Mucosa of stomach (tissue), 1 donor: Measurements from ENCODE around the gene MAPK1.
"Not testable (repeated sequence)": the region's sequence is repeated elsewhere in the genome, so short reads cannot be mapped to it uniquely, and the experiment has no call there.

Source experiments
- H3K27me3 ChIP-seq: one replicate; pipeline ENCODE4 v1.7.0; 2013; ENCODE audit warnings: mild to moderate bottlenecking, low read length; ENCODE audit not compliant: control insufficient read depth, insufficient read depth
- H3K36me3 ChIP-seq: one replicate; pipeline ENCODE4 v1.7.0; 2013; ENCODE audit warnings: low read length; ENCODE audit not compliant: control insufficient read depth, insufficient read depth
- H3K4me1 ChIP-seq: one replicate; pipeline ENCODE4 v1.7.0; 2013; ENCODE audit warnings: mild to moderate bottlenecking, low read length; ENCODE audit not compliant: control insufficient read depth, insufficient read depth
- H3K4me3 ChIP-seq: one replicate; pipeline ENCODE4 v1.7.0; 2013; ENCODE audit warnings: low read length
- H3K9ac ChIP-seq: one replicate; pipeline ENCODE4 v1.7.0; 2013; ENCODE audit warnings: mild to moderate bottlenecking, low read length, moderate library complexity
- H3K9me3 ChIP-seq: one replicate; pipeline ENCODE4 v1.7.0; 2013; ENCODE audit warnings: mild to moderate bottlenecking, low read length, moderate library complexity; ENCODE audit not compliant: control insufficient read depth
- donor health status: Pancreatic carcinoma.

MAPK1 gene

DNA sequence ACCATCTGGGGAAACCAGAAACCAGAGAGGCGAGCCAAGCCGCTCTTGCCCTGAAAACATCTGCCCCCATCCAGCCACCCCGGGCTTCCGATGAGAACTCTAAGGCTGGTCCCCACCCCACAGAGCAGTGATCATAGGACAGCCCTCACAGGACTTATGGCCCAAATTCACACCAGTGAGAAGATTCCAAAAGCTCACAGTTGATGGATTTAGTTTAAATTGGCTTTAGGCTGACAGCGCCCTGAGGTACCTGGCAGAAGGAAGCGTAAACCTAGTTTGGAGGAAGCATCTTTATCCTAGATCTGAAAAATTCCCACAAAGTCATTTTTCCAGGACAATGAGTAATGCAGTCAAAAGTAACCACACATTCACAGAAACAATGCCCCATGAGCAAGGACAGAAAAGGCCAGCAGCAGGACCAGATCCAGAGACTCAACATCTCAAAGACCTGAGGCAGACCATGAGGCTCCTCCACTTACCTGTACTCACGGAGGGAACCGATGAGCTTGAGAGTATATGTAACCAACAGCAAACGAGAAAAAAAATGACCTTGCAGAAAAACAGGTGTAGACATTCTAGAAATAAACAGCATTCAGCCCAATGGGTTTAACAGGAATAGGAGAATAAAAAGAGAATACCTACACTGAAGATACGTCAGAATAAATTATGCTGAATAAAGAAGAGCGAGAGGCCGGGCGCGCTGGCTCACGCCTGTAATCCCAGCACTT, 150.9 kb downstream of the MAPK1 start:
- not testable (repeated sequence) for H3K27me3 ChIP-seq, H3K9me3 ChIP-seq, H3K9ac ChIP-seq, H3K4me1 ChIP-seq, H3K36me3 ChIP-seq, H3K4me3 ChIP-seq

DNA sequence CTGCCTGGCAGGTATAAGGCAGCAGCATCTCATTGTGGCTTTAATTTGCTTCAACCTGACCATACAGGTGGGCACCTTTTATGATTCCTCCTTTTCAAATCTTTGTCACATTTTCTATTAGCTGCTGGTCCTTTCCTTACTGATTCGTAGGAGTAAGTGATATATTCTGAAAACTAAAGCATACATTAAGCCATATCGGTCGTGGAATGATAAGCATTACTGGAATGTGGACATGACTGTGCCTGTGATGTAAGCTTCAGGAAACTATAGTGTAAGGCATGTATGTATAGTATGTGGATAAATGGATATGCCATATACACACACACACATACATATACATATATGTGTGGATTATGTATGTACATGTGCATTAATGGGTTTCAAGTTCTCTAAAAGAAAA, 152.7 kb downstream of the MAPK1 start:
- H3K4me1 ChIP-seq = no peaks in the 10 kb centered on the region
- H3K27me3 ChIP-seq = no peaks in the 10 kb centered on the region
- no peak overlapping the region for H3K9ac ChIP-seq
- H3K36me3 ChIP-seq = no peaks in the 10 kb centered on the region
- H3K9me3 ChIP-seq = no peaks in the 10 kb centered on the region
- H3K4me3 ChIP-seq = no peak overlapping the region

DNA sequence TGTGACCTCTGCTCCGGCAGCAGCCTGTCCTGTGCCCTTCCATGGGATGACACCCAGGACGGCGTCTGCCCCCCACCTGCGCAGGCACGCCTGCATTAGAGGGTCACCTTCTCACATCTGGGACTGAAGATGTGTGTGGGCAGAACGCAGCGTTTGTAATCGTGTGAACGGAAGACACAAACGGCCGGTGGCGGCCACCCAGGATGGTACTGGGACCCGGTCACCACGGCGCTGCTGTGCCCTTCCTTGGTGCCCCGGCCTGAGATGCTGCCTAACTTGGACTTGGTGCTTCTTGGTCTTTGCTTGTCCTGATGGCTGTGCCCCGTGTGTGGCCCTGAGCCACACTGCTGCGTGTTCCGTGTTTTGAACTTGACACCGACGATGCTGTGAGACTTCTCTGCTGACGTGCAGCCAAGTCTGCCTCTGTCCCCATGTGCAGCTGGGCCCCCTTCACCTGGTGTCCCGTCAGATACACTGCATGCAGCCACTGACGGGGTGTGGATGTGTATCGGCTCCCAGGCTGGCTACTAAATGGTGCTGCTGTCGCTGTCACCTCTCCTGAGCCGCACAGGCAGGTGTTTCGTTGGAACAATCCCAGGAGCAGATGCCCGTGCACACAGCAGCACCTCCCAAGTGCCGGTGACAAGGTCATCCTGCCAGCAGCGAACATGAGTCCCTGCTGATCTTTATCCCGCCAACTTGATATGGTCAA, 153.2 kb downstream of the MAPK1 start:
- Histone ChIP-seq H3K4me3 (no peak overlapping the region), H3K9ac (no peak overlapping the region), H3K36me3 (no peaks in the 10 kb centered on the region), H3K9me3 (no peaks in the 10 kb centered on the region), H3K27me3 (no peaks in the 10 kb centered on the region), H3K4me1 (no peaks in the 10 kb centered on the region)

DNA sequence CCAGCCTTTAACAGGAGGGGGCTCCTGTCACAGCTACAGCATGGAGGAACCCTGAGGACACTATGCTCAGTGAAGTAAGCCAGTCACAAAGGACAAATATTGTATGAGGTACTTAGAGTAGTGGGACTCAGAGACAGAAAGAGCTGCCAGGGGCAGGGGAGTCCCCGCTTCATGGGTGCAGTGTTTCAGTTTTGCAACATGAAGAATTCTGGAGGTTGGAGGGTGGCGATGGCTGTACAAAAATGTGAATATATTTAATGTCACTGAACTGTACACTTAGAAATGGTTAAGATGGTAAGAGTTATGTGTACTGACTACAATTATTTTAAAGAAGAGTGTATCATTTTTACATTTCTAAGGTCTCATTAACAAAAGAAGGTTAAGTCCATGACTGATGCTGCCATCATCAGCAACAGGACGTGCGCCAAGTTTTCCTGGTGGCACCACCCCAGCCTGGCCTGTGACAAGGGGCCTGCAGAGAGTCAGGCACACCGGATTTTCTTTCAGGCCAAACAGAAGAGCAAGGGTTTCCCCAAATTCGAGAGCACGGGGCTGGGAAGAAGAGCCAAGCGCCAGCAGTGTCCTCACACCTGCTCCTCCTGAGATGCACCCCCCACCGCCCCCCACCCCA, 153.9 kb downstream of the MAPK1 start:
- H3K4me1 ChIP-seq = no peaks in the 10 kb centered on the region
- no peaks in the 10 kb centered on the region for H3K36me3 ChIP-seq
- H3K9ac ChIP-seq = no peak overlapping the region
- no peak overlapping the region for H3K4me3 ChIP-seq
- no peaks in the 10 kb centered on the region for H3K9me3 ChIP-seq
- H3K27me3 ChIP-seq = no peaks in the 10 kb centered on the region

DNA sequence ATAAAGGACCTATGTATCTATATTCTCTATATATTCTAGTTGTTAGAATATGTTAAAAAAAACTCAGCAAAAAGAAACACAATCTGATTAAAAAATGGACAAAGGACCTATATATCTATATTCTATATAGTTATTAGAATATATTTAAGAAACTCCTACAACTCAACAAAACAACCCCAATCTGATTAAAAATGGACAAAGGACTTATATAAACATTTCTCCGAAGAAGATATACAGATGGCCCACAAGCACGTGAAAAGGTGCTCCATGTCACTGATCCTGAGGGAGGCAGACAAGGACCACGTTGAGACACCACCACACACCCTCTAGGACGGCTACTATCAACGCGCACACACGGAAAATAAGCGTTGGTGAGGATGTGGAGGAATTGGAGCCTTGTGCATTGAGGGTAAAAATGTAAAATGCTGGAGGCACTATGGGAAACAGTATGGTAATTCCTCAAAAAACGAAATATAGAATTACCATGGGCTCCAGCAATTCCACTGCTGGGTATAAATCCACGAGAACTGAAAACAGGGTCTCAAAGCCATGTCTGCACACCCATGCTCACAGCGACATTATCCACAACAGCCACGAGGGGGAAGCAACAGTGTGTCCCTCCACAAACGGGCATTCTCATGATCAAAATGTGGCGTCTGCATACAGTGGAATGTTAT, 154.6 kb downstream of the MAPK1 start:
- no peaks in the 10 kb centered on the region for H3K9me3 ChIP-seq
- no peak overlapping the region for H3K9ac ChIP-seq
- H3K4me3 ChIP-seq = no peak overlapping the region
- H3K27me3 ChIP-seq = no peaks in the 10 kb centered on the region
- no peaks in the 10 kb centered on the region for H3K36me3 ChIP-seq
- no peaks in the 10 kb centered on the region for H3K4me1 ChIP-seq

DNA sequence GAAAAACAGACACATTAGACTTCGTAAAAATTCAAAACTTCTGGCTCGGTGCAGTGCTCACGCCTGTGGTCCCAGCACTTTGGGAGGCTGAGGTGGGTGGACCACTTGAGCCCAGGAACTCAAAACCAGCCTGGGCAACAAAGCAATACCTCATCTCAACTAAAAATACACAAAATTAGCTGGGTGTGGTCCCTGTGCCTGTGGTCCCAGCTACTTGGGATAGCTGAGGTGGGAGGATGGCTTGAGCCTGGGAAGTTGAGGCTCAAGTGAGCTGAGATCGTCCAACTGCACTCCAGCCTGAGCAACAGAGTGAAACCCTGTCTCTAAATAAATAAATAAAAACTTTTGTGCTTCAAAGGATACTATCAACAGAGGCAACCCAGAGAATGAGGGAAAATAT, 155.6 kb downstream of the MAPK1 start:
- H3K36me3 ChIP-seq = no peaks in the 10 kb centered on the region
- no peaks in the 10 kb centered on the region for H3K27me3 ChIP-seq
- H3K4me1 ChIP-seq = no peaks in the 10 kb centered on the region
- H3K9ac ChIP-seq = no peak overlapping the region
- no peaks in the 10 kb centered on the region for H3K9me3 ChIP-seq
- no peak overlapping the region for H3K4me3 ChIP-seq

DNA sequence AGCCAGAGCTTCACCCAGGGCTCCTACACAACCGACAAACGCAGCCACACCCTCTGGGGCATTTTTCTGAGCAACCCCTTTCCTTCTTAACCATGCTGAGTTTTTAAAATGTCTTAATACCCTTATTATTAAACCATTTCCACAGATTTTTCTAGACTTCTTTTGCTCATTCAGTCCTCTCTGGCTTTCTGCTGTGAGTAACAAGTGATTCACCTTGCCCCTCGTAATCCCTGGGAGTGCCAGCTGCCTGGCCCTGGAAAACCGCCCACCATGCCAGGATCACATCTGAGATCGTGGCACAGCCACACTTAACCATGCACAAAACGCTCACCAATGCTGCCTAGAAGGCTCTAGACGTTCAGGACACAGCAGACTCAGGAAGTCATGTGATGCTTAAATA, 157.3 kb downstream of the MAPK1 start:
- no peaks in the 10 kb centered on the region for H3K36me3 ChIP-seq

DNA sequence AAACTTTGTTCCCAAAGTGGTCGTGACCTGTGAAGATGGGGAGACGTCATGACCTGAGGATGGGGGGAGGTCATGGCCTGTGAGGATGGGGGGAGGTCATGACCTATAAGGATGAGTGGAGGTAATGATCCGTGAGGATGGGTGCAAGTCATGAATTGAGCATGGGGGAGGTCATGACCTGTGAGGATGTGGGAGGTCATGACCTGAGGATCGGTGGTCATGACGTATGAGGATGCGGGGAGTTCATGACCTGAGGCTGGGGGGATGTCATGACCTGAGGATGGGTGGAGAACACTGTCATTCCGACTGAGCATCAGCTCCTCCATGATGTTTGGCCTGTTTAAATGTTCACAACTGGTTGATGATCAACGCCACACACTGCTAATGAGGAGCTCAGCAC, 157.8 kb downstream of the MAPK1 start:
- Histone ChIP-seq H3K4me3 (no peak overlapping the region), H3K9ac (no peak overlapping the region)

More for the DNA sequence above, 157.3 kb downstream of the MAPK1 start:
- Histone ChIP-seq H3K9me3 (no peaks in the 10 kb centered on the region), H3K9ac (no peak overlapping the region), H3K4me1 (no peaks in the 10 kb centered on the region), H3K4me3 (no peak overlapping the region), H3K27me3 (no peaks in the 10 kb centered on the region)

DNA sequence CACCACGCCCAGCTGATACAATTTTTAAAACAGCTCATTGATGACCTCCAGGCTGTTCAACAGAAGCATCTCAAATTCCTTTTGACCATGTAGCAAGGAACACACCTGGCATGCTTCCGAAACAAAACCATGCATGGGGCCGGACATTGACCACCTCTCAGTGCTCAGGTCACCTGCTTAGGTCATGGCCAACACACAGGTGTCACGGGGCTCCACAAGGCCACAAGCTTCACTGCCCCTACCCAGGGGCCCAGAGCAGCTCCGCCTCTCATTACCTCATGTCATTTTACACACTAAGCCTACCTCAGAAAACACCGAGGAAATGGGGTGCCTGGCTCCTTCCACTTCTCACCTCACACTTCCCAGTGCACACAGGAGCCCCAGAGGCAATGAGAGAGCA, 158.5 kb downstream of the MAPK1 start:
- Histone ChIP-seq H3K4me1 (no peaks in the 10 kb centered on the region), H3K27me3 (no peaks in the 10 kb centered on the region), H3K9me3 (no peaks in the 10 kb centered on the region), H3K36me3 (no peaks in the 10 kb centered on the region), H3K9ac (no peak overlapping the region), H3K4me3 (no peak overlapping the region)

More for the DNA sequence above, 157.8 kb downstream of the MAPK1 start:
- Histone ChIP-seq H3K27me3 (no peaks in the 10 kb centered on the region), H3K9me3 (no peaks in the 10 kb centered on the region), H3K36me3 (no peaks in the 10 kb centered on the region), H3K4me1 (no peaks in the 10 kb centered on the region)

DNA sequence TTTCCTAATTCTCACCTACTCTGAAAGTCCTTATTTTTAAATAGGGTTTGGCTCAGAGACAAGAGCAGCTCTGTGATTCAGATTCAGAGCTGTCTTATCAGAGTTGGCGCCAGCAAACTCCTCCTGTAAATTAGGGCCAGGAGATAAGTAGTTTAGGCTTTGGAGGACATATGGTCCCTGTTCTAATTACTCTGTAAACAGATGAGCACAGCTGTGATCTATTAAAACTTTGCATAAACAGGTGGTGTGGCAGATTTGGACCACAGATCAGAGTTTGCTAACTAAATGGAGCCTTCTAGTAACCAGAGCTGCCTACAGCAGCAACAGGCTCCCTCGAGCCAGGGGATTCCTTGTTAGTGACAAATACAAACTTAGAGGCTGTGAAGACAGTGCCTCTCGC, 159.8 kb downstream of the MAPK1 start:
- Histone ChIP-seq H3K36me3 (no peaks in the 10 kb centered on the region), H3K27me3 (no peaks in the 10 kb centered on the region), H3K4me1 (no peaks in the 10 kb centered on the region), H3K4me3 (no peak overlapping the region), H3K9ac (no peak overlapping the region), H3K9me3 (no peaks in the 10 kb centered on the region)
